Stimulated activated CD4-positive, alpha-beta T cell treated with anti-CD3 and anti-CD28 coated beads, Interleukin-12 subunit alpha, Interleukin-12 subunit beta, amount 100 ng/mL, for 48 hours (primary cell): ENCODE data around the gene CHST10.
"Not testable (repeated sequence)": the region's sequence is repeated elsewhere in the genome, so short reads cannot be mapped to it uniquely, and the experiment has no call there.

Source experiments
- DNase-seq, 3 donors: peaks; one replicate each; pipeline ENCODE4 v3.0.0-alpha.2; 2020; ENCODE audit warnings: low read depth in 2 of 3, low spot score in 1 of 3

Gene CHST10

DNA sequence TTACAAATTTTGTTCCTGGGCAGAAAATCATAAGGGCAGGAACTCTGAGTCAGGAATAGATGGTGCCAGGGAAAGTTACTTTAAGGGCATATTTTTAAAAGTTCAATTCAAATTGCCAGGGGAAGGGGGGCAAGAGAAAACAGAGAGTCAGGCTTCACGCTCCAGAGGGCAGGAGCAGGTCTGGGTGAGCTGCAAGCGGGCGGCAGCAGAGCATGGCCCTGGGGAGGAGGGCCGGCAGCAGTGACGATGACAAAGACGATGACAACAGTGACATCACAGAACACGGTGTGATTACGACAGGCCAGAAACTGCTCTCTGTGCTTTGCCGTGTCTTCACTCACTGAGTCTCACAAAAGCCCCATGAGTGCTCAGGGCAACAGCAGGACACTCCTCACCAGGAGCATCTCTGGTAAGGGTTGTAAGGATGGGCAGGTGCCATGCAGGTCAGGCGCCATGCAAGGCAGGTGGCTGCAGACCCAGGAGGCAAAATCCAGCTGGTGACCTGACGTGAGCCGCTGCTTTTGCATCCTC lies 23.3 kb downstream of the CHST10 start:
- no peak for DNase-seq

DNA sequence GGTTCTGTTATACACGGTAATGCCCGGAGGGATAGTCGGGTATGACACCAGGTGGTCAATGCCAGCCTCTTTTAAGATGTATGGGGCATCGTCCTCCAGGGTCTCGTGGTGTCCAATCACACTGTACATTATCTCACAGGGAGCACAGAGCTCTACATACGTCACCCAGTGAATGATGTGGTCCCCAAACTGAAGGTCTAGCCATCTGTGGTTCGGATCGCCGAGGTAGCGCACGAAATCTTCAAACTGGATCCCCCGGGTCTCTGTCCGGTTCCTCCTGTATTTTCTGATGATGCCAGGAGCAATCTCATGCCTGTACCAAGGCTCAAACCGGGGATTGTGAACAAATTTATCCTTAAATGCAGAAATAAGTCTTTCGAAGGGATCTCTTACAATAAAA lies 24.1 kb downstream of the CHST10 start:
- no peak for DNase-seq

DNA sequence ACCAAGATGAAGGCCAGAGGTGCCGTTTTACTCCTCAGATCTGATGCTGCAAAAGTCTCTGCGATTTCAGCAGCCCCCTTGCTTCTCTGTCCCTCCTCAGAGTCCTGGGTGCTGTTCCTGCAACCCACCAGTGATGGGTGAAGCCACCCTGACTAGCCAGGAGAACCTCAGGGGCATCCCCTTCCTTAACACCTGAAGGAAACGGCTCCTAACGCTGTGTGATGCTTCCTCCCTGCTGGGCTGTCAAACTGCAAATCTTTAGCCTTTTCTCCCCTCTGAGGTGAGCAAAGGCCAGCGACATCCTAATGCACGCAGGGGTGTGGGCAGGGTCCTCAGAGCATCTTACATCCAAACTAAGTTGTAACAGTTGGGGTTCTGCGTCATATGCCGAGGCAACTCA lies 24.8 kb downstream of the CHST10 start:
- no peak for DNase-seq

DNA sequence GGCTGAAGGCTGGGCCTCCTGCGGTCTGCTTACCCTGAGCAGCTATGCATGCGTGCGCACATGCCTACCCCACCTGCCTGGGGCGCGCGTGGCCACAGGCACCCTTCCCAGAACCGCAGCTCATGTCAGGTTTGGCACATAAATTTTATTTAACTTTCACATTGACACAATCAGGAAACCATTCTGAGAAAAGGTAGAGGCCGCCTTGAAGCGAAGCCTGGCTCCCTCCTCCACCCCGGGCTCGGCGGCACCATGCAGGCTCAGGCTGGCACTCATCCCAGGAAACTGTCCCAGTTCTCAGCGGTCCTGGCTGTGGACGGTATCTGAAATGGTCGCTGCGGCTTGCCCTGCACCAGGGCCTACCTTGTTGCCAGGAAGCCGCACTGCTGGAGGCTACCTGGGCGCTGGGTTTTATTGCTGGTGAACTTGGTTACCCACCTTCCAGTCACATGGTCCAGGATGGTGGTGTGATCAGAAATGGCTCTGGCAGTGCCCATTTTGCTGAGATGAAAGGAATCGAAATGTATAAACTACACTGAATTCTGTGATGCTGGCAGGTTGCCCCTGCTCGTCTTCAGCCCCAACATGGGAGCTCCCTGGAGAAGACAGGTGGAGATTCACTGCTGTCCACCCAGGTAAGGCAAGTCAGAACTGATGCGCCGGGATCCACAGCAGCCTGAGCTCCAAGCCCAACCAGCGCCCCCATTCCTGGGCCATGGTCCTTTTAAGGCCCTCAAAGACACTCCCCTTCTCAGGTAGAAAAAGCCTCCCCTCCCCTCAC lies 25.5 kb downstream of the CHST10 start:
- no peak for DNase-seq

DNA sequence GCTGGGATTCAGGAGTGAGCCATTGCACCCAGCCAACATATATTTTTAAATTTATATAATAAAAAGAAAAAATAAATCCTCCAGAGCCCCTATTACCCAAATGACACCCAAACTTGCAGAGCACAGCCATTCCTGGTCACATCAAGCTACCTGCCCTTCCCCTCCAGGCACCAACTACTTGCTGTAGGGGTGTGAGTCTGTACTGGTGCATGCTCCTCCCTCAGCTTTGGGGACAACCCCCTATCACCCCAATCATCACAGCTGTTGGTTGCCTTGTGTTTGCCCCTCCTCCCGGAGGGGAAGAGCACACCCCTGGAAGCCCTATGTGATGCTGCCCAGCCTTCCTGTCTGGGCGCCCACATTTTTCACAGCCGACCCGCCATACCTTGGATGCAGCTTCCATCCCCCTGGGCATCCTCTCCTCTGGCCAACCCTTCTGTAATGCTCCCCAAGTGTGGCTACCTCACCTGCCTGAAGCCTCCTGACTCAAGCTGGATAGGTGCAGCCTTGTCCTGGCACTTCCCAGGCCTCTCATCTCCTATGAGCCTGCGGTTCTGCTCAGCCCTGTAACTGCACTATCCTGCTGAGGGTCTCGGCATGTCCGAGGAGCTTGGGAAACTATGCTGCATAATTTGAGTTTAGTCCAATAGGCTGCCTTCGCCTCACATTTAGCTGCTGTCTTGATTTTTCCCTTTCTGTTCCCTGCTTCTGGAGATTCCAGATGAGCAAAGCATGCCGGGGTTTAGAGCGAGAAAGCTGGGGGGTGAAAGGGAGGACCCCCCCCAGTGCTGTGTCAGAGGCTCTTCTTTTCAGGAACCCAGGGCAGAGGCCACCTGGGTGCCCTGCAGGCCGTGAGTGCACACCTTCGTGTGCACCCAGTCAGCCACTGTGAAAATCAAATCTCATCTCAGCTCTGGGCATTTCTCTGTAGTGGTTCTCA lies 27.2 kb downstream of the CHST10 start:
- DNase-seq = no peak

DNA sequence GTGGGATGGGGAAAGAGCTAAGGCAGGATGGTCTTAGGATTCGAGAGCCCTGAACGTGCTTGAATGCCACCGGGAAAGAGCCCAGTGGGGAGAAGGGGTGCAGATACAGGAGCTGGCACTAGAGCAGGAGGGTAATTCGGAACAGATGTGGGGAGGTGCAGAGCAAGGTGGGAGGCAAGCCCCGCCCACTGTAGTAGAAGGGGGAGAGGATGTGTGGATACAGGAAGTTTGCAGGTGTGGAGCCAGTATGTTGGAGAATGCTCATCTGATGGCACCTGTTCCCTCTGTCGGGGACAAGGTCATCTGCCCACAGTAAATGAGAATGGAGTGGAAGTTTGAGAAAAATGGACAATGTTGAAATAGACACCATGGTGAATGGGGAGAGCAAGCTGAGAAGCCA lies 28.8 kb downstream of the CHST10 start:
- DNase-seq = no peak

DNA sequence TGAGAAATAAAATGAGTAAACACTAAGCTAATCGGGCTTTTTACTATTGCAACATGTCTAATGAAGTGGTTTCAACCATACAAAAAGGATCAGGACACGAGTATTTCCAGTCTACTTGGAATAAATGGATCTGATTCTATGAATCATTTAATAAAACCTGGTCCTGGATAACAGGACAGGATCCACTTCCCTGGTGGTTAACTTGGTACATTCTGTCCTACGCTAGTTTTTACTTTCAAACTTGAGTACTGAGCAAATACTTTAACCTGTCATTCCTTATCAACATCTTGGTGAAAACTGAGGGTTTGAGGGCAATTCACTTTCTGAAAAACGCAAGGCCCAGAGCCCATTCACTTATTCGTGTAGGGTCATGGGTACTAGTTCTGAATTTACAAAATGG lies 33.5 kb downstream of the CHST10 start:
- DNase-seq = no peak

DNA sequence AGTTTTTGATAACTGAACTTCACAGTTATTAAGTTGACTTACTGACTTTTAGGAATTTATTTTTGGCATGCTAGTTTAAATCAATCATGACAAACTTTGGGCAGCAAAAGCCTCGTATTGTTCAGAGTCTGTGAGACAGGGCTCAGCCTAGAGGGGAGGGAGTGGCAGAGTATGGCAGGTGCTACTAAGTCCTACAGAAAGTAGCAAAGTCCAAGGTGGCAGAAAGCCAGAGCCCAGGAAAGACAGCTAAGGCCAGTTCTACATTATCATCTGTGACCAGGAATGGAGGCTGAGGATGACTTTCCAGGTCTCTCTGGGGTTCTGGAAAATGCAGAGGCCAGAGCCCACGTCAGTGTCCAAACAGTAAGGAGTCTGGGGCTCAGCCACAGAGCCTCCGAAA lies 34.2 kb downstream of the CHST10 start:
- no peak for DNase-seq

DNA sequence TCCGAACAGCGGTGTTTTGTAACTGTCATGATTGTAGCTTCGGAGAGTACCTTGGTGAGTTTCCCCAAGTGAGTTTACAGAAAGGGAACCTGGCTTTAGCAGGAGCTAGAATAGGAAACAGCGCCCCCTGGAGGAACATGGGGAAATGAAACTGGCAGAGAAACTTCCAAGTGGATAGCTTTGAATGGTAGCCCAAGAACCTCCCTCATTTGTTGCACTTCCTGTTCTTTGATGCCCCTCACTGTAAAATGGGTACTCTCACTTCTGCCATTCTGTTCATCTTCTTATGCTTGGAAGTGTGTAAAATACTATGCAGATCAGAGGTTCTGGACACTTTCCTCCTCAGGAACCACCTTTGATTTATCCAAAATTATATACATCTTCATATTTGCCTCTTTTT lies 36.2 kb downstream of the CHST10 start:
- peak; percentile 60 to 85 (median 66) for DNase-seq

DNA sequence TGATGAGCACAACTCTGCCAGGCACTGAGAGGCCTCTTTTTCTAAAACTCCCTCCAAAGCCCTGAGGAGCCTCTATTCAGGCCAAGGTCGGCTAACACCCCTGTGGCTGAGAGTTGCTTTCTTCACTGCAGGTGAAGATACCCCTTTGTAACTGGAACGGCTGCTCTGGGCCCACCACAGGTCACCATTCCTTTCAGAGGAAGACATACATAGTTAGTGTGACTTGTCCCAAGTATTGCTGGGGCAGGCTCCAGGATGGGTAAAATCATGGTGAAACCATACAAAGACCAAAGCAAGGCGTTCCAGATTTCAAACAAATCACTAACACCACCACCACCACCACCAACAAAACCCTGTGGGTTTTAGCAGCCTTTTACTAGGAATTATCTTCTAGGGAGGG lies 36.8 kb downstream of the CHST10 start:
- no peak for DNase-seq

DNA sequence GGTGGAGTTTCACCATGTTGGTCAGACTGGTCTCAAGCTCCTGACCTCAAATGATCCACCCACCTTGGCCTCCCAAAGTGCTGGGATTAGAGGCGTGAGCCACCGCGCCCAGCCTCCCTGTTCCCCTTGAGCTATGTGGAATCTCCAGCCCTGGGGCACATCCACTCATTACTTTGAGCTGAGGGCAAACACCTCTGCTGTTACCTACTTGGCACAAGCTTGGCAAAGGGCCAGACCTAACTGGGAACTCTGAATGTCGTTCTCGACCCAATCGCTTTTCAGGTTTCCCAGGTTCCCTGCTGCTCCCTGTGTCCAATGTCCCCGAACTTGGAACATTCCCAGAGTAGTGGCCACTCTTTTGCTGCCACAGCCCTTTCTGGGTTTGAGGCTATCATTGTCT lies 40.6 kb downstream of the CHST10 start:
- no peak for DNase-seq

DNA sequence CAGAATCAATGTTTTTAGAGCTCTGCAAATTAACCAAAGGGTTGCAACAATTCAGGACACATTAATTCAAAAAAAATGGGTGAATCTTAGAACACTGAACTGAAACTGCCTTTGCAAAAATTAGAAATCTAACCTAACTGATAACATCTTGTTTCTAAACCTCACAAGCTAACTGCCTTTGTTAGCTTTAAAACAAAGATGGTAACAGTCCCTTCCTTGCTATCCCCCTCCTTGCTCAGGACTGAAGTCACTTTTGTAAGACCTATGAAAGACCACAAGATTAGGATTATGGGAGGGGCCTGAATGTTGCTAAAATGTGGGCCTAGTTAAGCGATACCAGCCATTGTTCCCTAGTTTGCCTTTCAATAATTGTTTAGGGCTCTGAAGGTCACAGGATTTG lies 50.3 kb downstream of the CHST10 start:
- no peak for DNase-seq

DNA sequence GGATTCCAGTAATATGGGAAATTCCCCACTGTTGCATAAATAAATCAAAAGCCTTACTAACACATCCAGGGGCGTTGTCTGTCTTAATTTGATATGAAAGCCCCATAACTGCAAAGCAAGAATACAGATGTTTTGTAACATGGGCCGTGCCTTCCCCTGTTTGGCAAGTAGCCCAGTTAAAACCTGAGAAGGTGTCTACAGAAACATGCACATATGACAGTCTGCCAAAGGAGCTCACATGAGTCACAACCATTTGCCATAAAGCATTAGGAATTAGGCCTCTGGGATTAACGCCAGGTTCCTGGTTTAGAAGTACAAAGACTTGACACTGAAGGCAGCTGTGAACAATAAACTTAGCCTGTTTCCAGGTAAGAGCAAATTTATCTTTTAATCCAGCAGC lies 52.0 kb downstream of the CHST10 start:
- DNase-seq = no peak

DNA sequence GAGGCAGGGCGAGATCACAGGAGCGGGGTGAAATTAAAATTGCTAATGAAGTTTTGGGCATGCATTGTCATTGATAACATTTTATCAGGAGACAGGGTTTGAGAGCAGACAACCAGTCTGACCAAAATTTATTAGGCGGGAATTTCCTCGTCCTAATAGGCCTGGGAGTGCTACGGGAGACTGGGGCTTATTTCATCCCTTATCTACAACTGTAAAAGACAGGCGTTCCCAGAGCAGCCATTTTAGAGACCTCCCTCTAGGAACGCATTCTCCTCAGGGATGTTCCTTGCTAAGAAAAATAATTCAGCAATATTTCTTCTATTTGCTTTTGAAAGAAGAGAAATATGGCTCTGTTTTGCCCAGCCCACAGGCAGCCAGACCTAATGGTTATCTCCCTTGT lies 55.2 kb downstream of the CHST10 start:
- not testable (repeated sequence) for DNase-seq

DNA sequence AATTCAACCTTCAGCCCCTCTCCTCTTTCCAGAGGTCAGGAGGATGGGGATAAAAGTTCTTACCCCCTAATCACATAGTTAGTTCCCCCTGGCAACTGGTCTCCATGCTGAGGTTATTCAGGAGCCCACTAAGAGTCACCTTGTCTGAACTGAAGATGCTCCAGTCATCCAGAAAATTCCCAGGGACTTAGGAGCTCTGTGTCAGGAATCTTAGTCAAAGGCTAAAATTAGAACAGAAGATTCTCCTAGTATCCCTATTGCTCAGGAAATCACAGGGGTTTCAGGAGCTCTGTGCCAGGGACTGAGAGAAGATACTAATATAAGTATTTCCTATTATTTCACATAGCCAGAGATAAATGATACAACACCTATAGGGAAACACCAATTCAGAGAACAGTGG lies 57.9 kb downstream of the CHST10 start:
- DNase-seq = no peak

DNA sequence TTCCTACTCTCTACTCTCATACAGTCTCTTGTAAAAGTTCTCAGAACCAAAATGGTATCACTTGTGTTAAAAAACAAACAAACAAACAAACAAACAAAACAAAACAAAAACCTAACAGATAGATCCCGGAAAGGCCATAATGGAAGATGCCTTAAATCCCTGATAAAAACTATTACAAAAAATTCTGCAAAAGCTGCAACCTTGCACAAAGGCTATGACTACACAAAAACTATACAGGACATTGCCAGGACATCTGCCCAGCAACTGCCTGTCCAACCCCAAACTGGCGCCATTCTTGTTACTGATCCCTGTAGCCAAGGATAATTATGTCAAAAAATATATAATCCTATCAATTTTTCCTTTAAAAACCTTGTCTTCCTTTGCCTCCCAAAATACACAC lies 58.9 kb downstream of the CHST10 start:
- DNase-seq = no peak

DNA sequence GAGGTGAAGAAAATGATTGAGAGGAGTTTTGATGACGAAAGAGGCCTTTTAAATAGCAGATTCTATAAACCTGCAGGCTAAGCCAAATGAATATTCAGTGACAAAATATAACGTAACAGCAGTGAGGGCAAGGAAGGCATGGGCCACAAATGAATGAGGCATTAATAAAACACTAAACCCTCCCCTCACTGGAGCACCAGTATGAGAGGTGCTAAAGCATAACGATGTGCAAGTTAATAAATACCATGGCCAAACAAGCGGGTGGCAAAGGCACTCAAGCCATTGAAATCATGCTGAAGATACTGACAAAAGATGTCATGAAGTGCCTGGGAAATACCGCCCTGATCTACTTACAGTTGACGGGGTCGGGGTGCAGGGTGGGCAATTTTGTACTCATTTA lies 64.9 kb downstream of the CHST10 start:
- no peak for DNase-seq

DNA sequence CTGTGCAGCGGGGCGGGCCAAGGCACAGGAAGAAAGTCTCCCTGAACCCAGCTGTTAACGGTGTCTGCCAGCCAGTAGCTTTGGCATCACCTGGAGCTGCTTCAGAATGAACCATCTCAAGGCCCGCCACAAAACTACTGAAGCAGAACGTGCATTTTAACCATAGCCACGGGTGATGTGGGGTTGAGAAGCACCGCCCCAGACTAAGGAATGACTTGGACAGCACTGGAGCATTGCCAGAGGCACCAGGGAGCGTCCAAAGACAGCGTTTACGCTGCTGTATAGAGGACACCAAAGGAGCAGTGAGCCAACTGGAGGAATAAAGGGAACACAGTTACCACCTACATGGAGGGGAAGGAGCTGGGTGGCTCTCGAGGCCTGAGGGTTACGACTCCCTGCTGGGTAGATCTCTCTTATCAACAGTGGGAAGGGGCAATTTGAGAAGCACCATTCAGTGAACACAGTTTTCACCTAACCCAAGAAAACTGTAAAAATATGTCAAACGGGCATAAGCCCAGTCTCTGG lies 66.7 kb downstream of the CHST10 start:
- no peak for DNase-seq

DNA sequence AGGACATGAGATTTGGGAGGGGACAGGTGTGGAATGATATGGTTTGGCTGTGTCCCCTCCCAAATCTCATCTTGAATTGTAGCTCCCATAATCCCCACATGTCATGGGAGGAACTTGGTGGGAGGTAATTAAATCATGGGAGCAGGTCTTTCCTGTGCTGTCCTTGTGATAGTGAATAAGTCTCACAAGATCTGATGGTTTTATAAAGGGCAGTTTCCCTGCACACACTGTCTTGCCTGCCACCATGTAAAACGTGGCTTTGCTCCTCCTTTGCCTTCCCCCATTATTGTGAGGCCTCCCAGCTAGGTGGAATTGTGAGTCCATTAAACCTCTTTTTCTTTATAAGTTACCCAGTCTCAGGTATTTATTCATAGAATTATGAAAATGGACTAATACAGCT lies 72.3 kb downstream of the CHST10 start:
- DNase-seq = not testable (repeated sequence)

DNA sequence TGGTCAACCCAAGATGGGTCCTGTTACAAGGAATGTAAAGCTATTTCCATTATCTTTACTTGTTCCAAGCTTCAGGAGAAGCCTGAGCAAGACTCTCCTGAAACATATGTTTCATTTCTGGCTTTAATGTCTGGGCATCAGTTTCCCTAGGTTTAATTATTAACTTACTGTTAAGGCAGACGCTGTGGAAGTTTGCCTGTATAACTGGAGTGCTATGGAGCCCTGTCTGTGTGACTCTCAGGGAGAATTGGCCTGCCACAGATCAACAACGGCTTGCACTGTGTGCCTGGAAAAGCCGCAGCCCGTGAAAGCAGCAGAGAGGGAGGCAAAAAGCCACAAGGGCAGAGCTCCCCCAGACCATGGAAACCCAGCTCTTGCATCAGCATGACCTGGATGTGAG lies 73.0 kb downstream of the CHST10 start:
- no peak for DNase-seq

DNA sequence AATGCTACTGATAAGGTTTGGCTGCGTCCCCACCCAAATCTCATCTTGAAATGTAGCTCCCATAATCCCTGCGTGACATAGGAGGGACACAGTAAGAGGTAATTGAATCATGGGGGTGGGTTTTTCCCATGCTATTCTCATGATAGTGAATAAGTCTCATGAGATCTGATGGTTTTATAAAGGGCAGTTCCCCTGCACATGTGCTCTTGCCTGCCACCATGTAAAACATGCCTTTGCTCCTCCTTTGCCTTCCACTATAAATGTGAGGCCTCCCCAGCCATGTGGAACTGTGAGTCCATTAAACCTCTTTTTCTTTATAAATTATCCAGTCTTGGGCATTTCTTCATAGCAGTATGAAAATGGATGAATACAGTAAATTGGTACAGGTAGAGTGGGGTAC lies 75.0 kb downstream of the CHST10 start:
- DNase-seq = not testable (repeated sequence)
